Endometrial microvascular endothelial cells (primary cell): Measurements from ENCODE around the gene AMOT. TPM values are rescaled to one million over a fixed set of nuclear protein-coding genes. Genes with fewer than 3 reads are reported as not detected.

ENCODE experiments used
- in situ Hi-C: cut with HindIII; loops from 2 replicates; pipeline ENCODE4 v1.10.0; 2017; ENCODE audit warnings: low sequenced_read_pairs, low pct_unique_long_range_greater_than_20kb; ENCODE audit errors: inconsistent ontology term
- total RNA-seq: library from RNA; depleted of rRNA; stranded (reverse); fragments of >200 nt; gene quantifications from one replicate; pipeline ENCODE4 v1.2.3, GENCODE V29; 2015; ENCODE audit errors: inconsistent ontology term

AMOT gene
- total RNA-seq, 1 donor from 2014 or later: 7.3 TPM

- in situ Hi-C loops: no loop called here
These were observed 636 bp upstream of the AMOT start for GRCh38 chrX:112841114-112841819.

DNA sequence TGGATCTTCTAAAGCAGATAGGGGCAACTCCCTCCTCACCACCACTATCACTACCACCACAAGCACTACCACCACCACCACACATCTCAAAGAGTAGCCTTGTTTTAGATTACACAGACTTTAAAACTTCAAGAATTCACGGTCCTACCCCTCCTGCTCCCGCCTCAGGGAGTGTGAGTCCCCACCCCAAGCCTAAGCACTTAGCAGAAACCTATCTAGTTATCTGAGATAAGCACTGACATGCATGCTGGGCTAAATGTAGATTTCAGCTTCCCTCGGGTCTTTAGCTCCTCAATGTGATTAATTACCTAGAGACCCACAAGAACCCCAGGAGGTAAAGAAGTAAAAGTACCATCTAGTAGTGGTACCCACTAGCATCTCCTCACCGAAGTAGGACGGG, 775 bp downstream of the AMOT start:
- in situ Hi-C loops: no loop called here

DNA sequence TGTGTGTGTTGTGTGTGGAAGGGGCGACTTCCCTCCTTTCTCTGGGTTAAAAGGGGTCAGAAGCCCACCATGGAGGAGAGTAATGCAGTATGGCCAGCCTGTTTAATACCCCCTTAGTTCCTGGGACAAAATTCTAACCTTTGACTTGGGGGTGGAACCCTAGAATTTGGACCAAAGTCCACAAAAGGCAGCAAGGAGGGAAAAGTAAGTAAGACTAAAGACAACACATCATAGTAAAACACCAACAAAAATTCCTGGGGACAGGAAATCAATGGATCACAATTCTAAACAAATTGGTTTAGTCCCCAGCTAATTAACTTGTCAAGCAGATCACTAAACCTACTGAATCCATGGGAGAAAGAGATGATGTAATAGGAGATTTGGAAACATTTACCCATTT, 3.1 kb downstream of the AMOT start:
- in situ Hi-C loops: no loop called here

DNA sequence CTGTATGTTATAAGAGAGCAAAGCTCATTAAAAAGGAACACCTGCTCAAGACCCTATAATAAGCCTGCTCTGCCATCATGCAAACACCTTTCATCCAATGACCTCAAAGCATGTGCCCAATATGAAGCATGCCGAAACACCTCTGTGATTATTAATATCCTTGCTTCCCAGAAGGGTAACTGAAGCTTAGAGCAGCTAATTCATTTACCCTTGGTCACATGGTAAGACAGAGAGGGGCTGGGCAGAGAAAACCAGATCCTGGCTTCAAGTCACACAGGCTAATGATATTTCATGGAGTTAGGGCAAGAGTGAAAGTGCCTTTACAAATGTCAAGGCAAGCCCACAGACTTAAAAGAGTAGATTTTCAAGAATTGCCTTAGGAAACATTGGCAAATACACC, 5.6 kb downstream of the AMOT start:
- in situ Hi-C loops: no loop called here

- in situ Hi-C loops: no loop called here
These were observed 6.4 kb downstream of the AMOT start for GRCh38 chrX:112834031-112834845.

DNA sequence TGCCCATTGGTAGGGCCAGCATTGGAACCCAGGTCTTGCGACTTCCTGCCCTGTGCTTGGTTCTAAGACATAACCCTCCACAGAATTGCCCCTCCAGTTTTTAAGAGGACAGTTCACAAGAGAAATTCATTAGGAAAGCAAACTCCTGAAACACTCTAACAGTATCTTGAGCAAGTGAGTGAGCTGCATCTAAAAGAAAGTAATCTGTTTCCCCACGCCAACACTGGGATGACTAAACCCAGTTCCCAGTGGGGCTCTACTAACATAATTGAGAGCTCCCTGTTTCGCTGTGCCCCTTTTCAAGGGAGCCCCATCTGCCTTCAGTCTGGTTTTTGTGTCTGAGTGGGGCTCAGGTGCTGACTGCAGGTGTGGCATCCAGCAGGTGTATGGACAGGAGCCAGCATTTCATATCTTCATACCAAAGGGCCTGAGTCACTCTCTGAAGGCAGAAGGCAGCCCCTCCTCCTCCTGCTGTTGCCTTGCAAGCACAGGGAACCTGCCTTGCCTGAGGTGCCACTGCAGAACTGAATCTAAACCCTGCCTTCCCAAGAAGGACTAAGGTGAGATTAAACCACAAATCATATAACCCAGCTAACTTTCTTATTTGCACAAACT, 8.0 kb downstream of the AMOT start:
- in situ Hi-C loops: no loop called here

GRCh38 chrX:112830540-112830939, 10.1 kb downstream of the AMOT start:
- in situ Hi-C loops: no loop called here

GRCh38 chrX:112827292-112827903, 13.2 kb downstream of the AMOT start:
- in situ Hi-C loops: no loop called here

- in situ Hi-C loops: no loop called here
These were observed 14.6 kb downstream of the AMOT start for GRCh38 chrX:112826023-112826422.

GRCh38 chrX:112822892-112823291, 17.7 kb downstream of the AMOT start:
- in situ Hi-C loops: no loop called here

DNA sequence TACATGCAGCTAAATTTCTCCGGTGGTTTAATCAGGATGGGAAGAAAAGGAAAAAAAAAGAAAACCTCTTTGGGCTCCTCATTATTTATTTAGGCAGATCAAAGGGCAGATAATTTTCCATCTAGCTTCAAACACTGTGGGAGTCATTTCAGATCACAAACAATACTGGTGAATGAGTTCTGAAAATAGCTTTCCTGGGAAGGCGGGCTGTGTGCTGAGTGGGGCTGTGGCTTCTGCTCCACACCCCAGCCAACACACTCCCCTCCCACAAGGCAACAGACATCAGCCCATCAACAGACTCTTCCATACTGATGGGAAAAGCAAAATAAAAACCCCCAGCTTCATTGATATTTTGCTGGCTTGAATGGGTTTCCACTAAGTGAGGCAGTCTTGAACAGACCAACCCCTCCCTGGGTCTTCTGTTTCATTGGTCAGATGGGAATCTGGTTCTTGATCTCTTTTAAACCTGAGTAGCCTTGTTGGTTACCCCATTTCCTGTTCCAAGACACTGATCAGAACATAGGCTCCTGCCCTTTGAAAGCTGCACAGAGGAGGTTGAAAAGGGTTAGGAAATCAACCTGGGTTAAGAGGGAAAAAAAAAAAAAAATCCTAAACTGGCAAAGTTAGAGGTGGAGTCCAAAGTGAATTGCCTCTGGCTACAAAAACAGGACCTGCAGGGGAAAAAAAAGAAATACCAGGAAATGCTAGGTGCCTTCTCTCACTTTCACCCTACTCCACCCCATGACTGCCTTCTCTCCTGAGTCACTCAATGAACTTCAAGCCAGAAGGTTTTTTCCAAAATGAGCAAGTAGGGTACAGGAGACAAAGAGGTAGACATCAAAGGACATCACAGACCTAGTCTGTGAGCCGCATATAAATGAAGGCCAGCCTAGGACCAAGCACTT, 20.0 kb downstream of the AMOT start:
- in situ Hi-C loops: no loop called here

GRCh38 chrX:112819813-112820212, 20.8 kb downstream of the AMOT start:
- in situ Hi-C loops: no loop called here

DNA sequence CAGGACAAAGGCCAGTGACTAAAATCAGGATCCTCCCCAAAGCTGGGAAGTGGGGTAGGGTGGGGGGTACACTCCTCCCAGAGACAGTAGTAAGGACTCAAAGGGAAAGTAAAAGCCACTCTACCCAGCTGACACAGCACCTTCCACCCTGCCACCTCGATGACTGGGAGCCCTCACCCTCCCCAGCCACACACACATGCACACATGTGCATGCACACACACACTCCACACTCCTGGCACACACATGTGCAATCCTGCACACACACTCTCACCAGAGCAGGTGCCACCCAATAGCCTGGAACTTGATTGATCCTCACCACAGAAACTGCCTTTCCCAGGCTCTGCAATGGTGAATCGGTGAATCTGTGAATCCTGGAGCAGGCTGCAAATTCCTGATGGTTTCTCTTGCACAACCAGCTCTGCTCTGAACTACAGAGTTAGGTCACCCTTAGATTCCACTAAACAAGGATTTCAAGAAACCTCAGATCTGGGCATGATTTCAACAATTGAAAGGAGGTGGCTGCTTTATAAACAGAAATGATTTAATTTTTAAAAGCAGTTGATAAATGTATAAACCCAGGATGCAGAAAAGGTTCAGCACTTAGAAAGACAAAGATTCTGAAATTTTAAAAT, 21.5 kb downstream of the AMOT start:
- in situ Hi-C loops: no loop called here

- in situ Hi-C loops: no loop called here
These were observed 22.3 kb downstream of the AMOT start for GRCh38 chrX:112818114-112819007.

DNA sequence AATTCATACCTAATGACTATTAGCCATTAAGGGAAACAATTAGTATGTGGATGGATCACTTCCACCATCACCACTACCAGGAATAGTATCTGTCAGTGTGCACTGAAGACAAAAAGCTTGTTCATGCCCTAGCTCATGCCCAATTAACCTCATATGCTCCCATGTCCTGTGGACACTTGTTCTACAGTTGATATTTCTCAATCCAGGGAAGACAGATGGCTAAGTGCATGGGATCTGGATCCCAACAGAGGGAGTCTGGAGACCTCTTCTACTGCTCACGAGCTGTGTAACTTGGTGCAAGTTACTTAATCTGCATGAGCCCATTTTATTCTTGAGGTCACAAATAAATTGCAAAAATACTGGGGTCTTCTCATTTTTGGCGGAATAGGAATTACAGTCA, 23.7 kb downstream of the AMOT start:
- in situ Hi-C loops: no loop called here

- in situ Hi-C loops: no loop called here
These were observed 26.1 kb downstream of the AMOT start for GRCh38 chrX:112814496-112814895.

DNA sequence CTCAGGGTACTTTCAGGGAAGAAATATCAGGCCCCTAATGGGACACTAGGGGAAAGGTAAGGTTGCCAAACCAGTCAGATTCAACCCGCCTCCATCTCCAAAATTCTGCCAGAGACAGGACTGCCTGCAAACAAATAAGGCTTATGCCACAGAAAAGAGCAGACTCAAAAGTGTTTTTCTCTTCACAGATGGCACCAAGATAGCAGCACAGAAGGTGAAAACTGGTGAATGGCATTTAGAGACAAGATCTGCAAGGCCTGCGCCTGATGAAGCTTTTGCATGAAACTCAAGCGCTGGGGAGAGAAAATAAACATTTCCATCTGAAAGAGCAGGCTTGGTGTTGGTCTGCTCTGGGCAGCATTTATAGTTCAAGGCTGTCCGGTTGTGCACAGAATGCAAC, 27.9 kb downstream of the AMOT start:
- in situ Hi-C loops: no loop called here
